GM21529 (cell line): ENCODE results near the gene XRCC6.
"Not testable (repeated sequence)": the region's sequence is repeated elsewhere in the genome, so short reads cannot be mapped to it uniquely, and the experiment has no call there.

Experiments
- ATAC-seq: cut with Tn5 transposase; IDR thresholded peaks from one replicate; pipeline ENCODE4 v1.9.1; 2021; ENCODE audit not compliant: unreplicated experiment

Gene XRCC6

GRCh38 chr22:41683052-41683451 lies 62.0 kb downstream of the XRCC6 start:
- no peak for ATAC-seq

DNA sequence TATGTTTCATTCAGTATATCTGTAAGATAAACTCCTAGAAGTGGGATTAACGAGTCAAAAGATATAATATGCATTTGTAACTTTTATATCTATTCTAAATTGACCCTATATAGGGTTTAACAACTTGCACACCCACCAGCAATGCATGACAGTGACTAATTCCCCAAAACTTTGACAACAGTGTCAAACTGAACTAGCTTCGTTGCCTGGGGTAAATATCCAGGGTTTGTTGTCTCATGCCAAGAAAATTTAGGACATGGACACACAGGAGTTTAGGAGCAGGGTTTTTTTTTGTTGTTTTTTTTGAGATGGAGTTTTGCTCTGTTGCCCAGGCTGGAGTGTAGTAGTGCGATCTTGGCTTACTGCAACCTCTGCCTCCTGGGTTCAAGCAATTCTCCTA lies 62.5 kb downstream of the XRCC6 start:
- no peak for ATAC-seq

GRCh38 chr22:41684194-41684593 lies 63.1 kb downstream of the XRCC6 start:
- no peak for ATAC-seq

DNA sequence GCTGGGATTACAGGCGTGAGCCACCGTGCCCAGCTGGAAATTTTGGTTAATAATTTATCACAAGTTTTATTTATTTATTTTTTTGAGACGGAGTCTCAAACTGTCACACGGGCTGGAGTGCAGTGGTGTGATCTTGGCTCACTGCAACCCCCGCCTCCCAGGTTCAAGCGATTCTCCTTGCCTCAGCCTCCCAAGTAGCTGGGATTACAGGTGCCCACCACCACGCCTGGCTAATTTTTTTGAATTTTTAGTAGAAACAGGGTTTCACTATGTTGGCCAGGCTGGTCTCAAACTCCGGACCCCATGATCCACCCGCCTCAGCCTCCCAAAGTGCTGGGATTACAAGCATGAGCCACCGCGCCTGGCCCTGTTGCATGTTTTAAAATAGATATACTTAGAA lies 65.8 kb downstream of the XRCC6 start:
- ATAC-seq = not testable (repeated sequence)

DNA sequence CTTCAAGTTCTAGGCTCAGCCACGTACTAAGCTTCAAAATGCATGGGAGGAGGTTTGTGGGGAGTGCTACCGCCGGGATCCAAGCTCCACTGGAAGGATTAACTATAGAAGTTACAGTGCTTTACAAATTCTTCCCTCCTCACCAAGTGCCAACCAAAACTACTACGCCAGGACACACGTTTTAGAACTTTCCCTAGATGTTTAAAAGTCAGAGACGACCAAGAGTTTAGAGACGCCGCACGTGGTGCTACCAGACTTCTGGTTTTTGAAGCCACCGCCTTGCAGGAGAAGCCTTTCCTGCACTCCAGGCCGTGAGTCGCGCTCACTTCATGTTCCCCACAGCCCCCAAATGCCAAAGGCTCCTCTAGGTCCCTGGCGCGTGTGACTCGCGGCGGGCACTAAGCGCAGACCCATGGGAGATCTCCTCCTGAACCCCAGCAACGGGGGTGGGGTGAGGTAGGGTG lies 66.8 kb downstream of the XRCC6 start:
- ATAC-seq = peak; percentile 20

DNA sequence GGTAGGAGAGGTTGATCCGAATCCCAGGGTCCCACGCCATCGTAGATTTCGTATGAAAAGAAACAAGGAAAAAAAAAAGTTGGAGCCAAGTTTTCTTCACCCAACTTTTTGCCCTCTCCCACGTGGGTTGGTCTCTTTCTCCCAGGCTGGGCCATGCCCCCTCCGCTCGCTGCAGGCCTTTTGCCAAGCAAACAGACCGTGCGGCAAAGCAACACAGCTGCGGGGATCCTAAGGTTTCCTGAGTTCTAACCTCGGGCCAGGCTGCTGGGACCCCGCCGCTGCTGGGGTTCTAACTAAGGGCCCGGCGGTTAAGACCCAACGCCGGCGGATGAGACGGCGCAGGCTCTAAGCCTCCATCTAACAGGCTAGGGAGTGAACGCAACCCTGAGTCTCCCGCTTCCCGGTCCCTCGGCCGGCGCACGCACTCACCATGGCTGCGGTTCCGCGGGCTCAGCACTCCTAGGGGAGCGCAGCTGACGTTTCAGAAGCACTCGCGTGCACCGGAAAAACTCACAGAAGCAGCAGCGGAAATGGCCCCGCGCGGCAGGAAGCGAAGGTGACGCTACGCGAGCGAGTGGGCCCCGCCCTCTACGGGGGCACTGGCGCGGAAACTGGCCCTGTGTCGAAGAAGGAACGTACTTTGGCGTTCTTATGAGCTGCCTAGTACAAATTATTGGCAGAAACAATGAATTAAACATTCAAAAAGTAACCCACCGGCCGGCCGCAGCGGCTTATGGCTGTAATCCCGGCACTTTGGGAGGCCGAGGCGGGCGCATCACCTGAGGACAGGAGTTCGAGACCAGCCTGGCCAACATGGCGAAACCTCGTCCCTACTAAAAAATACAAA lies 67.5 kb downstream of the XRCC6 start, which contains the start of gene SNU13:
SNU13 (minus strand) TSS at position 503 of the 847 bp plus-strand sequence; CDS start at position 432, 71 bp downstream.
- ATAC-seq = peak; percentile 86

- ATAC-seq = no peak
Observed at GRCh38 chr22:41690476-41690875, 69.4 kb downstream of the XRCC6 start.

- ATAC-seq = no peak
Observed at GRCh38 chr22:41695211-41695610, 74.1 kb downstream of the XRCC6 start.

GRCh38 chr22:41696703-41697102 lies 75.6 kb downstream of the XRCC6 start:
- ATAC-seq = no peak

GRCh38 chr22:41697126-41697775 lies 76.2 kb downstream of the XRCC6 start:
- ATAC-seq = no peak

DNA sequence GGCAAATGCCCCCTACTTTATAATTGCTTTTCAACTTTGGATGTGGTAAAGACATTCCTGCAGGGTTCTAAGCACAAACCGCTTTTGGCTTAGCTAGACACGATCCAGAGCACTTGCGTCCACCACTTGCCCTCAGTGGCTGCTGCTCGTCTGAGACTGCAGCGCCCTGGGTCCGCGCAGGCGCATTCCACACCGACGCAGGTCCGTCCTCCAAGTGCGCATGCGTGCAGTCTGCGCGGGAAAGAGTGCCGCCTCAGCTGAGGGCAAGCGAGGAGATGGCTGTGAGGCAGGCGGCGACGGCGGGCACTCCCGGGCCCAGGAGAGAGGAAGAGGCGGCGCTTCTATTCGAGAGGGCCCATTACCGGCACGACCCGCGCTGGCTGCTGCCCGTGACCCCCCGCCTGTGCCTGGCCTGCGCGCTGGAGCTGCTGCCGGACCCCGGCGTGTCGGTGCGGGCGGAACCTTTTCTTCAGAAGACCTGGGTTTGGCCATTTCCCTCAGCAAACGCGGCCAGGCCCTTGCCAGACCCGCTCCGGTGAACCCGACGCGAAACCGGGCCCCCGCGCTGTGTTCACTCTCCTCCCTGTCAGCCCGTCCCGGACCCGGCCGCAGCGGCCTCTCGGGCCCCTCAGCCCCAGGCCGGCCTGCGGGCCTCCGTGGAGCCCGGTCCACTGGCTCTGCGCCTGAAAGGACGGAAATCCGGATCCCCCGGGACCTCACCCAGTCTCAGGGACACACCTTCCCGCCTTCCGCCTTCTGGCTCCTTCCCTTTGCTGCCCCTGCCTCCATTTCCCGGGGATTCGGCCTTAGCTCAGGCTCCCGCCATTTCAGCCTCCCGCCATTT lies 78.4 kb downstream of the XRCC6 start, which contains the start of gene MEI1:
MEI1 (plus strand) TSS at position 240 of the 844 bp plus-strand sequence; CDS start at position 276, 36 bp downstream.
- ATAC-seq = no peak

DNA sequence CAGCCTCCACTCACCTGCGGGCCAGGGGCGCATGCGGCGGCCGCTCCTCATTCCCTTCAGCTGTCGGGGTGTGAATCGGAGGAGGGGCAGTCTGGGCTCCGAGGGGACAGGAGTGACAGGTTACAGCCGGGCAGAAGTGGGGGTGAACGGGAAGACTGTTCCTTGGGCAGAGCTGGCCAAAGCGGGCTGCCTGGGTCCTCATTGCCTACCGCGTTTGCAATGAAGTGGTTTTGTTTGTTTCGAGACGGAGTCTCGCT lies 78.9 kb downstream of the XRCC6 start:
- ATAC-seq = no peak

GRCh38 chr22:41702763-41703162 lies 81.7 kb downstream of the XRCC6 start:
- ATAC-seq = no peak

GRCh38 chr22:41709341-41709740 lies 88.2 kb downstream of the XRCC6 start:
- no peak for ATAC-seq

DNA sequence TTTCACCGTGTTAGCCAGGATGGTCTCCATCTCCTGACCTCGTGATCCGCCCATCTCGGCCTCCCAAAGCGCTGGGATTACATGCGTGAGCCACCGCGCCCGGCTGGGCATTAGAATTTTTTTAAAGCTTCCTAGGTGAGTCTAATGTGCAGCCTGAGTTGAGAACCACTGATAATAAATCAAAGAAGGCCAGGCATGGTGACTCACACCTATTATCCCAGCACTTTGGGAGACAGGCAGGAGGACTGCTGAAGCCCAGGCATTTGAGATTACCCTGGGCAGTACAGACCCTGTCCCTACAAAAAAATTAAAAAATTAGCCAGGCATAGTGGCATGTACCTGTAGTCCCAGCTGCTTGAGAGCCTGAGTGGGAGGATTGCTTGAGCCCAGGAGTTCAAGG lies 91.9 kb downstream of the XRCC6 start:
- no peak for ATAC-seq
